Upper lobe of left lung (tissue), 4 donors: ENCODE measurements around the gene SMIM9.

Experiments used
- CTCF ChIP-seq, 6 experiments: fragments of 450-650 bp in 4 of 6; fragments of 200-600 bp in 2 of 6; sonication (generic) in 2 of 6; IDR thresholded peaks; one replicate each; pipeline ENCODE4 v1.5.1; 2016 to 2019; ENCODE audit warnings: antibody characterized with exemption in 6 of 6
- EP300 ChIP-seq, 4 donors: sonication (generic); formaldehyde crosslinking; IDR thresholded peaks; one replicate each; pipeline ENCODE4 v1.5.1; 2017; ENCODE audit warnings: antibody characterized with exemption in 4 of 4, control low read depth in 2 of 4

- TF ChIP-seq CTCF (IDR thresholded peaks at IDR 0.05) (no peak), EP300 (IDR thresholded peaks at IDR 0.05) (no peak)
Observed at GRCh38 chrX:154791939-154792338, 42.5 kb downstream of the SMIM9 start.
